Natural killer cell (primary cell): ENCODE data around the gene PRSS56. TPM values are rescaled to one million over a fixed set of nuclear protein-coding genes. Genes with fewer than 3 reads are reported as not detected.

ENCODE experiments used
- ATAC-seq, 3 donors: fragments of 150-1000 bp in 2 of 3; fragments of 200-7000 bp in 1 of 3; cut with Tn5 transposase; 1 replicate in 1 of 3; 2 replicates in 2 of 3; pipeline ENCODE4 v1.10.0; 2021; ENCODE audit warnings: mild to moderate bottlenecking in 2 of 3, moderate library complexity in 2 of 3
- DNase-seq, 2 donors: peaks; one replicate each; pipeline versions ENCODE4 v3.0.0 to v3.0.0-alpha.2; 2013 to 2021; ENCODE audit warnings: mixed read lengths in 1 of 2
- H3K27ac ChIP-seq: one replicate; pipeline ENCODE4 v1.5.1; 2013; ENCODE audit warnings: mild to moderate bottlenecking, low read length
- H3K27me3 ChIP-seq: one replicate; pipeline ENCODE4 v1.6.1; 2013; ENCODE audit warnings: low read length; ENCODE audit not compliant: control insufficient read depth, insufficient read depth
- H3K36me3 ChIP-seq: one replicate; pipeline ENCODE4 v1.6.1; 2013; ENCODE audit warnings: low read length; ENCODE audit not compliant: control insufficient read depth, insufficient read depth
- H3K4me1 ChIP-seq: one replicate; pipeline ENCODE4 v1.6.1; 2013; ENCODE audit warnings: low read length; ENCODE audit not compliant: control insufficient read depth, insufficient read depth
- H3K4me3 ChIP-seq: one replicate; pipeline ENCODE4 v1.5.1; 2013; ENCODE audit warnings: low read length
- H3K9me3 ChIP-seq: one replicate; pipeline ENCODE4 v1.6.1; 2013; ENCODE audit warnings: low read length; ENCODE audit not compliant: control insufficient read depth, insufficient read depth
- H3K27ac Mint-ChIP-seq, 2 donors: one replicate each; pipeline ENCODE4 v1.8.0; 2022; ENCODE audit warnings: mild to moderate bottlenecking in 2 of 2, mixed read lengths in 2 of 2, moderate library complexity in 1 of 2
- H3K27me3 Mint-ChIP-seq, 2 donors: one replicate each; pipeline ENCODE4 v1.8.0; 2022; ENCODE audit warnings: low read depth in 2 of 2, mixed read lengths in 2 of 2
- H3K36me3 Mint-ChIP-seq: one replicate; pipeline ENCODE4 v1.8.0; 2022; ENCODE audit warnings: mixed read lengths
- H3K4me1 Mint-ChIP-seq, 2 donors: one replicate each; pipeline ENCODE4 v1.8.0; 2022; ENCODE audit warnings: mixed read lengths in 2 of 2
- H3K4me3 Mint-ChIP-seq: one replicate; pipeline ENCODE4 v1.8.0; 2022; ENCODE audit warnings: mild to moderate bottlenecking, moderate library complexity, mixed read lengths
- H3K9me3 Mint-ChIP-seq, 2 donors: one replicate each; pipeline ENCODE4 v1.8.0; 2022; ENCODE audit warnings: mixed read lengths in 2 of 2
- WGBS: methylation state at CpG from one replicate; pipeline ENCODE4 v1.1.7; 2013; ENCODE audit warnings: missing lambda C conversion rate; ENCODE audit not compliant: insufficient coverage; 5-methylcytosine and 5-hydroxymethylcytosine counted together
- intact Hi-C: fragments of 100-400 bp; cut with micrococcal nuclease; formaldehyde crosslinking; loops from one replicate; pipeline ENCODE4 v1.14.2; 2022
- total RNA-seq, 4 donors: library from RNA; stranded (reverse); fragments of 120-200 nt in 1 of 4; gene quantifications; one replicate each; pipeline versions ENCODE4 v1.2.3 to v1.2.4, GENCODE V29; 2013 to 2022
- TF ChIP-seq, protein P1 (sequence below): fragments of 200-600 bp; IDR thresholded peaks from one replicate; pipeline ENCODE4 v1.8.0; 2022; ENCODE audit warnings: antibody characterized with exemption

The PRSS56 gene
- total RNA-seq, 3 donors from 2014 or later (not counting 1 experiment from before 2014, with no cell fraction given) = not detected

DNA sequence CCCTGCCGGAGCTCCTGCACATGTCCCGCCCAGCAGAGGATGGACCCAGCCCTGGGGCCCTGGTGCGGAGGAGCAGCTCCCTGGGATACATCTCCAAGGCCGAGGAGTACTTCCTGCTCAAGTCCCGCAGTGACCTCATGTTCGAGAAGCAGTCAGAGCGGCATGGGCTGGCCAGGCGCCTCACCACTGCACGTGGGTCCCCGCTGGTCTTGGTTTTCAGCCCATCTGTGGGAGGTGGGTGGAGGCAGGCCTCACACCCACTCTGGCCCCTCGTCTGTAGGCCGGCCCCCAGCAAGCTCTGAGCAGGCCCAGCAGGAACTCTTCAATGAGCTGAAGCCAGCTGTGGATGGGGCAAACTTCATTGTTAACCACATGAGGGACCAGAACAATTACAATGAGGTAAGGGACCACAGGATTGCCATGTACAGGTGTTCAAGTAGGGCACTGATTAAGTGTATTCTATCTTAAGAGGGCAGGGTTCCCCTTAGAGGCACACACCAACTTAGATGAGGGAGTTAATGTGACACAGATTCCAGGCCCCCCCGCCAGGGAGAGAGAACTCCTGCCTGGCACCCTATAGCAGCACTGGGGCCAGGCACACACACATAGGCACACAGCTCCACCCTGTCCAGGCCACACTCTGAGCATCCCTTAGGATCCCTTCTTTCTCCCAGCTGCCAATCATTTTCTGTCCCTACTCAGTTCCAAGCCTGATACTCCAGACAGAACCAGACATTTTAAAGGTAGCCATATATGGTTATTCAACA is 13.9 kb downstream of the PRSS56 start:
- Mint-ChIP-seq H3K27me3 (peaks cover 0 to 14% of the 10 kb centered on the region in 2 donors), H3K36me3 (no peaks in the 10 kb centered on the region), H3K4me3 (no peak overlapping the region), H3K9me3 (no peaks in the 10 kb centered on the region), H3K27ac (no peak overlapping the region), H3K4me1 (peaks cover under 1 to 1% of the 10 kb centered on the region in 2 donors)
- DNase-seq (no peak), ATAC-seq (no peak)
- Histone ChIP-seq H3K27me3 (peaks cover 3% of the 10 kb centered on the region), H3K4me1 (peaks cover 4% of the 10 kb centered on the region), H3K9me3 (peaks cover 4% of the 10 kb centered on the region), H3K36me3 (no peaks in the 10 kb centered on the region), H3K4me3 (no peak overlapping the region), H3K27ac (no peak overlapping the region)
- TF ChIP-seq, protein P1, sequence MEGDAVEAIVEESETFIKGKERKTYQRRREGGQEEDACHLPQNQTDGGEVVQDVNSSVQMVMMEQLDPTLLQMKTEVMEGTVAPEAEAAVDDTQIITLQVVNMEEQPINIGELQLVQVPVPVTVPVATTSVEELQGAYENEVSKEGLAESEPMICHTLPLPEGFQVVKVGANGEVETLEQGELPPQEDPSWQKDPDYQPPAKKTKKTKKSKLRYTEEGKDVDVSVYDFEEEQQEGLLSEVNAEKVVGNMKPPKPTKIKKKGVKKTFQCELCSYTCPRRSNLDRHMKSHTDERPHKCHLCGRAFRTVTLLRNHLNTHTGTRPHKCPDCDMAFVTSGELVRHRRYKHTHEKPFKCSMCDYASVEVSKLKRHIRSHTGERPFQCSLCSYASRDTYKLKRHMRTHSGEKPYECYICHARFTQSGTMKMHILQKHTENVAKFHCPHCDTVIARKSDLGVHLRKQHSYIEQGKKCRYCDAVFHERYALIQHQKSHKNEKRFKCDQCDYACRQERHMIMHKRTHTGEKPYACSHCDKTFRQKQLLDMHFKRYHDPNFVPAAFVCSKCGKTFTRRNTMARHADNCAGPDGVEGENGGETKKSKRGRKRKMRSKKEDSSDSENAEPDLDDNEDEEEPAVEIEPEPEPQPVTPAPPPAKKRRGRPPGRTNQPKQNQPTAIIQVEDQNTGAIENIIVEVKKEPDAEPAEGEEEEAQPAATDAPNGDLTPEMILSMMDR = no peak
- intact Hi-C loops = no loop called here
- WGBS = 92% methylated on average over 13 of the region's 13 CpGs

DNA sequence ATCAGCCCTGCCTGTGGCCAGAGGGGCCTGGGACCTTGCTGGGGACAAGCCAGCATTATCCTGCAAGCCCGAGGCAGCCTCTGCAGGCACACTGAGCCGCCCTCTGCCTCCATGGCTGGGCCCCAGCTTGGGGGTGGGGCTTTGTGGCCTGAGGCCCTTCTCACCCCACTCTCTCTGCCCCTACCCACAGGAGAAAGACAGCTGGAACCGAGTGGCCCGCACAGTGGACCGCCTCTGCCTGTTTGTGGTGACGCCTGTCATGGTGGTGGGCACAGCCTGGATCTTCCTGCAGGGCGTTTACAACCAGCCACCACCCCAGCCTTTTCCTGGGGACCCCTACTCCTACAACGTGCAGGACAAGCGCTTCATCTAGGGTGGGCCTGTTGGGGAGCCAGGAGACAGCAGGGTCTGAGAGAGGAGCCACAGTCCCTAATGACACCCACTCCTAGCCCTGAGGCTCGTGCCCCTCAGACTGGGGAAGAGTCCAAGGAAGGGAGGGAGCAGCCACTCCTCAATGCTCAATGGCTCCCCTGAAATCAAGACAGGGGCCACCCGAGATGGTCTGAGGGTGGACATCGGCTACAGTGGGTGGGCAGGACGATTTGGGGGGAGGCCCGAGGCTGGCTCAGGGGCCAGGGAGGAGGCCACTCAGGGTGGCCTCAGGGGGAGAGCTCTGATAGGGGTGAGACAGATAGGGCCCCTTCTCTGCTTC is 14.9 kb downstream of the PRSS56 start:
- Histone ChIP-seq H3K9me3 (peaks cover 4% of the 10 kb centered on the region), H3K27ac (no peak overlapping the region), H3K36me3 (no peaks in the 10 kb centered on the region), H3K27me3 (peaks cover 3% of the 10 kb centered on the region), H3K4me1 (peaks cover 12% of the 10 kb centered on the region), H3K4me3 (no peak overlapping the region)
- Mint-ChIP-seq H3K4me3 (no peak overlapping the region), H3K27me3 (peaks cover 0 to 15% of the 10 kb centered on the region in 2 donors), H3K27ac (no peak overlapping the region), H3K4me1 (no peaks in the 10 kb centered on the region), H3K9me3 (no peaks in the 10 kb centered on the region), H3K36me3 (no peaks in the 10 kb centered on the region)
- no peak for ATAC-seq
- WGBS = 80% methylated on average over 12 of the region's 14 CpGs
- TF ChIP-seq, protein P1 = no peak
- intact Hi-C loops = no loop called here
- no peak for DNase-seq

DNA sequence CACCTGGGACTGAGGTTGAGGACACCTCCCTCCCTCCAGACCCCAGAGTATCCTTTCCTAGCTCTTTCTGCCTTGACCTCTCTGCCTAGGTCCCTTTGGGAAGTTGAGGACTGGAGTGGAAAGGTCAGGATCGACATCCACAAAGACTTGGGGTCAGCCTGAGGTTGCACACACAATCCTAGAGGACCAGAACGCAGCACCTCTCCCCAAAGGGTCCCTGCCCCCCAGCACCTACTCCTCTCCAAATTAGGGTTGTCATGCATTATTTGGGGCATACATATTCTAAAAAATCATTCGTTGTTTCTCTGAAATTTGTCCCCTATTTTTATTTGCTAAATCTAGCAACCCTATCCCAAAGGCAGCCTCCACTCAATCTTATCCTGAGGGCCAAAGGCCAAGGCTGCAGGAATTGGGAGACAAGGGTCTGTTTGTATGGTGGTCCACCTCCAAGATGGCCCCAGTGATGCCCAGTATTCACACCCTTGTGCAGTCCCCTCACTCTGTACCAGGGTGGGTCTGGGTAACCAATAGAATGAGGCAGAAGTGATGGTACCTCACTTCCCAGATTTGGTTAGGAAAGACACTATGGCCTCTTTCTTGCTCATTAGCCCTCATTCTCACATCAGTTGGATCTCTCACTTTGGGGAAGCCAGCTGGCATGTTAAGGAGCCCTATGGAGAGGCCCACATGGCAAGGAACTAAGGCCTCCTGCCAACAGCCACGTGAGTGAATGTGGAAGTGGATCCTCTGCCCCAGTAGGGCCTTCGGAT is 15.8 kb downstream of the PRSS56 start:
- Mint-ChIP-seq H3K36me3 (no peaks in the 10 kb centered on the region), H3K4me1 (peaks cover 0 to 4% of the 10 kb centered on the region in 2 donors), H3K27ac (no peak overlapping the region), H3K9me3 (no peaks in the 10 kb centered on the region), H3K4me3 (no peak overlapping the region), H3K27me3 (peaks cover 0 to 18% of the 10 kb centered on the region in 2 donors)
- DNase-seq = no peak
- Histone ChIP-seq H3K4me3 (no peak overlapping the region), H3K4me1 (peaks cover 13% of the 10 kb centered on the region), H3K36me3 (no peaks in the 10 kb centered on the region), H3K27me3 (peaks cover 3% of the 10 kb centered on the region), H3K27ac (no peak overlapping the region), H3K9me3 (peaks cover 4% of the 10 kb centered on the region)
- no peak for ATAC-seq
- WGBS = 89% methylated on average over 5 of the region's 5 CpGs
- intact Hi-C loops = no loop called here
- TF ChIP-seq, protein P1 = no peak
